HCT116 (cell line): ENCODE results near the gene SFXN3. TPM values are rescaled to one million over a fixed set of nuclear protein-coding genes. Genes with fewer than 3 reads are reported as not detected.
A peak's percentile ranks its signal among the peaks of the same experiment; 100 is the strongest.

Source experiments
- ATAC-seq: fragments of 200-7000 bp; cut with Tn5 transposase; 2 replicates; pipeline ENCODE4 v1.9.1; 2020; ENCODE audit warnings: mild to moderate bottlenecking, moderate library complexity
- BruUV-seq: library from RNA; stranded (reverse); fragments of 400-500 nt; replicated peaks from 2 replicates; lab custom pipeline; 2021; lab: Mats Ljungman, UMichigan
- CTCF ChIA-PET: fragments of 300-600 bp; sonication (Branson Sonifier 250); formaldehyde crosslinking; loops from one replicate; lab custom pipeline; 2021; ENCODE audit warnings: antibody characterized with exemption; lab: Charles Lee
- POLR2A ChIA-PET: fragments of 300-600, 350-600 bp; sonication (Branson Sonifier 250); formaldehyde crosslinking; loops from one replicate; lab custom pipeline; 2021; ENCODE audit warnings: antibody characterized with exemption; lab: Charles Lee
- RAD21 ChIA-PET, 2 experiments: fragments of 300-600 bp; sonication (Branson Sonifier 250); formaldehyde crosslinking; loops; one replicate each; lab custom pipeline; 2023; ENCODE audit warnings: low total read pairs in 2 of 2; ENCODE audit not compliant: uncharacterized antibody in 2 of 2, unreplicated experiment in 2 of 2, low non-redundant PET in 1 of 2; lab: Charles Lee
- DNase-seq: peaks from one replicate; pipeline ENCODE4 v3.0.0-alpha.2; 2010; ENCODE audit warnings: low read depth, low spot score
- H2AFZ ChIP-seq: fragments of 200-600 bp; shearing (Covaris generic), sonication (generic); 2 replicates; pipeline ENCODE4 v1.6.1; 2017; ENCODE audit warnings: low read depth, mixed run types, mixed read lengths, antibody characterized with exemption, low read length; ENCODE audit not compliant: poor library complexity, severe bottlenecking
- H3K27ac ChIP-seq: 2 replicates; pipeline ENCODE4 v1.5.1; 2012; ENCODE audit warnings: low read depth, low read length
- H3K27me3 ChIP-seq: fragments of 200-600 bp; sonication (generic); 2 replicates; pipeline ENCODE4 v1.6.1; 2016; ENCODE audit warnings: mixed run types, low read length, mixed read lengths; ENCODE audit not compliant: insufficient read depth
- H3K36me3 ChIP-seq, 2 experiments: fragments of 200-500 bp in 1 of 2; fragments of 200-600 bp in 1 of 2; sonication (Bioruptor generic) in 1 of 2; sonication (generic) in 1 of 2; 2 replicates each; pipeline versions ENCODE4 v1.5.1 to v1.6.1; 2014 to 2016; ENCODE audit warnings: low read length in 2 of 2, inconsistent platforms in 1 of 2, mixed read lengths in 1 of 2, mixed run types in 1 of 2; ENCODE audit not compliant: insufficient read depth in 2 of 2, control insufficient read depth in 1 of 2
- H3K4me1 ChIP-seq, 2 experiments: fragments of 200-600 bp in 1 of 2; sonication (generic) in 1 of 2; 2 replicates each; pipeline versions ENCODE4 v1.5.1 to v1.6.1; 2012 to 2017; ENCODE audit warnings: low read length in 2 of 2, inconsistent platforms in 1 of 2, mild to moderate bottlenecking in 1 of 2, mixed read lengths in 1 of 2, mixed run types in 1 of 2, moderate library complexity in 1 of 2; ENCODE audit not compliant: insufficient read depth in 2 of 2, control insufficient read depth in 1 of 2
- H3K4me2 ChIP-seq: fragments of 200-600 bp; sonication (generic); 2 replicates; pipeline ENCODE4 v1.6.1; 2017; ENCODE audit warnings: mixed run types, low read length, mixed read lengths
- H3K4me3 ChIP-seq, 2 experiments: fragments of 200-600 bp in 1 of 2; sonication (generic) in 1 of 2; replicated peaks in 1 of 2; 2 replicates each; pipeline ENCODE4 v1.5.1; 2011 to 2016; ENCODE audit warnings: low read length in 2 of 2, control low read depth in 1 of 2, low read depth in 1 of 2, mild to moderate bottlenecking in 1 of 2, mixed read lengths in 1 of 2, mixed run types in 1 of 2
- H3K79me2 ChIP-seq: fragments of 200-600 bp; sonication (generic); 2 replicates; pipeline ENCODE4 v1.6.1; 2017; ENCODE audit warnings: mild to moderate bottlenecking, mixed run types, low read length, moderate library complexity, mixed read lengths; ENCODE audit not compliant: insufficient read depth
- H3K9ac ChIP-seq: fragments of 200-600 bp; sonication (generic); 2 replicates; pipeline ENCODE4 v1.6.1; 2016; ENCODE audit warnings: low read length, mixed read lengths
- H3K9me2 ChIP-seq: fragments of 200-600 bp; sonication (generic), shearing (Covaris generic); 2 replicates; pipeline ENCODE4 v1.6.1; 2017; ENCODE audit warnings: mixed run types, mild to moderate bottlenecking, moderate library complexity; ENCODE audit not compliant: insufficient read depth
- H3K9me3 ChIP-seq, 2 experiments: fragments of 200-500 bp in 1 of 2; fragments of 200-600 bp in 1 of 2; sonication (Bioruptor generic) in 1 of 2; sonication (generic) in 1 of 2; 2 replicates each; pipeline ENCODE4 v1.6.1; 2014 to 2017; ENCODE audit warnings: low read length in 2 of 2, mixed read lengths in 2 of 2, inconsistent platforms in 1 of 2, low read depth in 1 of 2, mild to moderate bottlenecking in 1 of 2, mixed run types in 1 of 2, moderate library complexity in 1 of 2; ENCODE audit not compliant: control insufficient read depth in 1 of 2, insufficient read depth in 1 of 2
- H4K20me1 ChIP-seq: fragments of 200-600 bp; sonication (generic), shearing (Covaris generic); 2 replicates; pipeline ENCODE4 v1.6.1; 2017; ENCODE audit warnings: mixed run types, mild to moderate bottlenecking, moderate library complexity; ENCODE audit not compliant: insufficient read depth
- EZH2 ChIP-seq: fragments of 200-600 bp; sonication (generic); IDR thresholded peaks from 2 replicates; pipeline ENCODE4 v1.6.1; 2017; ENCODE audit warnings: antibody characterized with exemption, mixed run types
- MAX ChIP-seq: IDR thresholded peaks from 2 replicates; pipeline ENCODE4 v1.6.1; 2012
- POLR2A ChIP-seq: IDR thresholded peaks from 2 replicates; pipeline ENCODE4 v1.7.0; 2011; ENCODE audit warnings: borderline replicate concordance; ENCODE audit not compliant: insufficient read depth, insufficient read length; ENCODE audit errors: extremely low read depth
- POLR2AphosphoS5 ChIP-seq: IDR thresholded peaks from 2 replicates; pipeline ENCODE4 v1.6.1; 2011; ENCODE audit warnings: mild to moderate bottlenecking, low read depth, low read length, moderate library complexity
- YY1 ChIP-seq: IDR thresholded peaks from 2 replicates; pipeline ENCODE4 v1.6.1; 2011; ENCODE audit warnings: low read length, low read depth, moderate library complexity, mild to moderate bottlenecking; ENCODE audit not compliant: insufficient replicate concordance; ENCODE audit errors: extremely low read depth
- ZFX ChIP-seq: fragments of 450-650 bp; IDR thresholded peaks from 2 replicates; pipeline ENCODE4 v1.6.1; 2017
- intact Hi-C: fragments of 100-400 bp; cut with micrococcal nuclease; formaldehyde crosslinking; loops from 2 replicates; pipeline ENCODE4 v1.10.0; 2022
- total RNA-seq: library from RNA; stranded (reverse); gene quantifications from one replicate; pipeline ENCODE4 v1.2.1, GENCODE V29; 2021; ENCODE audit not compliant: unreplicated experiment

Gene SFXN3
- total RNA-seq, 1 experiment from 2014 or later = 52.5 TPM

GRCh38 chr10:101030496-101031127, 422 bp upstream of the SFXN3 start:
- TF ChIP-seq POLR2AphosphoS5 = peak; percentile 69; the same call in 1 of the 2 replicates
- TF ChIP-seq EZH2 = no peak
- BruUV-seq = no TSS peak
- Histone ChIP-seq H3K79me2 (peaks cover 12% of the 10 kb centered on the region), H3K27me3 (no peaks in the 10 kb centered on the region), H3K9ac (peak overlapping the region; percentile 87), H3K27ac (no peak overlapping the region; the same call in 1 of the 2 replicates), H4K20me1 (no peaks in the 10 kb centered on the region), H2AFZ (no peak overlapping the region), H3K4me3 (peak overlapping the region; percentile 67 to 87), H3K9me3 (no peaks in the 10 kb centered on the region), H3K36me3 (peaks cover 6 to 11% of the 10 kb centered on the region in 2 experiments; a peak in 3 of 4 replicates), H3K4me1 (peaks cover 32 to 56% of the 10 kb centered on the region in 2 experiments), H3K9me2 (no peaks in the 10 kb centered on the region), H3K4me2 (peak overlapping the region; percentile 96)
- CTCF ChIA-PET = interaction anchor here (0.6 to 5.8 kb wide), 17 partner anchors 11 to 111 kb away, joined by 3 to 71 read pairs (median 6); partner anchors contain the start of gene KAZALD1
- POLR2A ChIA-PET = interaction anchor here (0.9 to 2.0 kb wide), 10 partner anchors 10 to 112 kb away, joined by 3 to 12 read pairs (median 4); no protein-coding TSS in a partner anchor
- no peak for DNase-seq
- RAD21 ChIA-PET = interaction anchor here in 1 of 2 experiments (1.3 kb wide), 1 partner anchor 16 kb away, joined by 5 read pairs; no protein-coding TSS in a partner anchor
- intact Hi-C loops = no loop called here
- ATAC-seq = peak; percentile 0; the same call in 1 of the 2 replicates

DNA sequence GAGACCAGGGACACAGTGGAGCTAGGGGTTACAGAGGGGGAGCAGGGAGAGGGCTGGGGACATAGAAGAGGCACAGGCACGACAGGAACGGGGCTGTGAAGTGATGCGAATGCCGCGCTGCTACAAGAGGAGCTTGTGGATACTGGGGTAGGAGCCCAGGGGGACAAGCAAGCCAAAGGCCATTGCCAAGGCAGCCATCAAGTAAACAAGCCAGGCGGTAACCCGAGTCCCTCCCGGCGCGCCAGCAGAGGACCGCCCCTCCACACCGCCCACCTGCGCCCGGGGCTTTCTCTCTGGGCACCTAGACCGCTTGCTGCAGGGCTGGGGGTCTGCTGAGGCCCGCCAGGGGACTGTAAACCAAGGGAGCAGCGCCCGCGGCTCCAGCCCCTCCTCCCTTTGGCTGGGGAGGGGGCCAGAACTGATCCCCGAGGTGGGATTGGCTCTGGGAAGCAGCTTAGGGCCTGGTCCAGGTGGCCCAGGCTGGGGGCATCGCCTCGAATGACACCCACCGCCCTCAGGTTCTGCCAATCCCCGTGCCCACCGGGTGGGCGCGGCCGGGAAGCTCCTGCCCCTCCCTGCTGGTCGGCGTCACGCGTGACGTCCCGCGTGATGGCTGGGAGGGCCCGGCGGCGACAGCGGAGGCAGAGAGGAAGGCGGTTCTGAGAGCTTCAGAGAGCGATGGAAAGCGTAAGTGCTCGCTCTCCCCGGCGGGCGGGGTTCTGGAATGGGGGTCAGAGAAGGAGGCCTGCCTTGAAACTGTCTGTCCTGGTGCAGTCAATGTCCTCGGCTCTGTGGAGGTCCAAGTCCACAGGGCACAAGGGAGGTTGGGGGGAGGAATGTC, 982 bp downstream of the SFXN3 start:
- DNase-seq = no peak
- Histone ChIP-seq H3K9me2 (no peaks in the 10 kb centered on the region), H3K27me3 (no peaks in the 10 kb centered on the region), H3K4me3 (peak overlapping the region; percentile 67 to 87), H2AFZ (no peak overlapping the region), H3K79me2 (peaks cover 12% of the 10 kb centered on the region), H3K9ac (peak overlapping the region; percentile 87), H3K4me1 (peaks cover 28 to 50% of the 10 kb centered on the region in 2 experiments), H3K9me3 (no peaks in the 10 kb centered on the region), H3K36me3 (peaks cover 19 to 25% of the 10 kb centered on the region in 2 experiments), H3K4me2 (peak overlapping the region; percentile 96), H4K20me1 (no peaks in the 10 kb centered on the region), H3K27ac (peak overlapping the region; percentile 81)
- POLR2A ChIA-PET = interaction anchor here (0.6 to 2.0 kb wide), 8 partner anchors 11 to 659 kb away, joined by 3 to 8 read pairs (median 4); no protein-coding TSS in a partner anchor
- BruUV-seq = no TSS peak
- RAD21 ChIA-PET = no interaction called here
- CTCF ChIA-PET = interaction anchor here (1.2 to 5.8 kb wide), 10 partner anchors 10 to 110 kb away, joined by 5 to 71 read pairs (median 9); partner anchors contain the start of gene KAZALD1
- TF ChIP-seq YY1 (peak; percentile 16), POLR2A (peak; percentile 40), ZFX (peak; percentile 35; the same call in 1 of the 2 replicates), MAX (no peak)
- intact Hi-C loops = no loop called here
- ATAC-seq = peak; percentile 39
